Measurements from ENCODE around the gene SUPT3H. TPM values are rescaled to one million over a fixed set of nuclear protein-coding genes. Genes with fewer than 3 reads are reported as not detected.
A peak's percentile ranks its signal among the peaks of the same experiment; 100 is the strongest.

The SUPT3H gene
- total RNA-seq, 1 donor from 2014 or later, result 14.8 TPM

DNA sequence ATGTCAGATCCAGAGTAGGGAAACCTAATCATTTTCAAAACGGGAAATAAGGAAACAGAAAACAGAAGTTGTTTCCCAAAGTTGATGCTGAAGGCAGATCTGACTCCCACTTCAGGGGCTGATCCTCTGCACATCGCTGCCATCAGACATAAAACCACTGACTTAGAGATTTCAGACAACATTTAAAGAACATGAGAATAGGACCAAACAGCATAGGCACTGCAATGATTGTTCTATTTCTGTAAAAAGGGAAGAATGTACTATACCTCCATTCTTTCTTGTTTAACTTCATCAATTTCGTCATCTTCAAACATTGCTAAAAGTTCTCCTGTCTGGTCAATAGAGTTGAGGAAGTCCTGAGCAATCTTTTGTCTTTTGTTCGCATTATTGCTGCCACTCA, 374.3 kb downstream of the SUPT3H start:
- DNase-seq (ENCODE audit: low spot score), result no peak
- Mint-ChIP-seq H3K27me3 (ENCODE audit: low read depth) (no peaks in the 10 kb centered on the region), H3K4me3 (ENCODE audit: low read depth) (no peak overlapping the region), H3K36me3 (ENCODE audit: low read depth) (peaks cover 55% of the 10 kb centered on the region), H3K9me3 (peaks cover 32% of the 10 kb centered on the region), H3K27ac (no peak overlapping the region), H3K4me1 (ENCODE audit: low read depth) (peaks cover 45% of the 10 kb centered on the region)
- intact Hi-C loops (cut with micrococcal nuclease), result loop anchor here (5.0 to 10.0 kb wide), 4 partner anchors 36 to 919 kb away; no protein-coding TSS in a partner anchor

DNA sequence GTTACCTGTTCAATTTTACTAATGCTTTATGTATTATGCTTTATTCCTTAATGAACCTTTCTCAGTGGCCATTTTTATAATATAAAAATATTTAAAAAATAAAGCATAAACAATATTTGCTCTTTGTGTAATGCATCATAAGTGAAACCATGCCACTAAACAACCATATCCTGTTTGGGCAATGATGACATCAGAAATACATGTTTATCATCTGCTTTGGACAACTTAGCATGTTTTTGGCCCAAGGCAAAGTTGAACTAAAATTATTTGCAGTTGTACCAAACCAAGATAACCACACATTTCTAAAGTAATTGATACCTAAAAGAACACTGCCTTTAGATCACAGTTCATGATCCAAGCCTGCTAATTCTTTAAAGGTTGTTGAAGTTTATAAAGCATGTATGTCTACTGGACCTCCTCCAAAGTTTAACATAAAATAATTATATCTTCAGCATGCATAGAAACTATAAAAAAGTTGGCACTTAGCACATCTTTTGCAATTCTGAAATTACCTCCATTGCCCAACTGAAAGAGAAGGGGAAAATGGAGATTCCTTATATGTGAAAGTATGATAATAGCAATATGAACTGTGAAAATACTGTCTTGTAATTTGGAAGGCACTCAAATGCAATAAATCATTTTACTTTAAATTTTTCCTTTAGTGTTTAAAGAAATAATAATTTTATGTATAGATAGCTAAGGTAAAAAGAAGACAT, 375.2 kb downstream of the SUPT3H start:
- Mint-ChIP-seq H3K4me1 (ENCODE audit: low read depth) (peaks cover 43% of the 10 kb centered on the region), H3K27ac (peak overlapping the region; percentile 93), H3K9me3 (peaks cover 23% of the 10 kb centered on the region), H3K36me3 (ENCODE audit: low read depth) (peaks cover 54% of the 10 kb centered on the region), H3K27me3 (ENCODE audit: low read depth) (no peaks in the 10 kb centered on the region), H3K4me3 (ENCODE audit: low read depth) (no peak overlapping the region)
- no peak for DNase-seq (ENCODE audit: low spot score)
- intact Hi-C loops (cut with micrococcal nuclease), result loop anchor here (5.0 to 10.0 kb wide), 4 partner anchors 35 to 920 kb away; no protein-coding TSS in a partner anchor

DNA sequence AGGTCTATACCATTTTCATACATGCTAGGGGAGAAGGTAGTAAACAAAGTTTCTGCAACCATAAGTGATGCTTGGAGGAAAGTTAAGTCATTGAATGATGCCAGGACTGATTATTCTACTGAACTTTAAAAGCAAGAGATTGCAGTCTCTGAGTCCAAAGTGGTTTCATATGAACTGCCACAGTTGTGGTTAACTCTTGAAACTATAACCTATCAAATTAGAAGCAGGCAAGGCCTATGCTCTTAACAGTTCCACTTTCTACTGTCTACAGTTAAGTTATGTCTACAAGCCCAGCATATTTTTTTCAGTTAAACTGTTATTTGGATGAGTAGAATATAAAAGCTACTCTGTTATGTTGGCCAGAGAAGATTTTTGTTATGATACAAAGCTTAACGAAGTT, 376.1 kb downstream of the SUPT3H start:
- intact Hi-C loops (cut with micrococcal nuclease), result loop anchor here (1.0 to 10.0 kb wide), 9 partner anchors 24 to 921 kb away; partner anchors contain the start of gene SUPT3H
- peak overlapping the region; percentile 93 for H3K27ac Mint-ChIP-seq
- H3K27me3 Mint-ChIP-seq (ENCODE audit: low read depth), result no peaks in the 10 kb centered on the region
- peak; percentile 24 for DNase-seq (ENCODE audit: low spot score)
- H3K4me1 Mint-ChIP-seq (ENCODE audit: low read depth), result peaks cover 39% of the 10 kb centered on the region
- peaks cover 45% of the 10 kb centered on the region for H3K36me3 Mint-ChIP-seq (ENCODE audit: low read depth)
- H3K4me3 Mint-ChIP-seq (ENCODE audit: low read depth), result peak overlapping the region; percentile 5
- peaks cover 14% of the 10 kb centered on the region for H3K9me3 Mint-ChIP-seq

DNA sequence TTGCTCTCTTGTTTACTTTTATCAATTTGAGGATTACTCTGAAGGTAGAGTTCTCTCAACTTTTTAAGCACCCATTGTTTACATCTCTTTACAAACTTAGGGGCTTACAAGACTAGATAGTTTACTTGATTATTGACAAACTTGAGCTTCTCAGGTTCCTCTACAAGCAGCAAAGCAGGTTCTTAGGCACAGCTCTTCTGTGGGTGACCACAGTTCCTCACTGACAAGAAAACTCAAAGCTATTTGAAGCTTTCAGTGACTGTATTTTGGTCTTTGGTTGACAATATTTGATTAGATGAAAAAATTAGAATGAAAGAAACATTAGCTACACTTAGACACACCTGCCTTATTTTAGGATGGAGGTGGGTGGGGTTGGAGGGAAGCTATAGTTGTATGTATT, 376.9 kb downstream of the SUPT3H start:
- intact Hi-C loops (cut with micrococcal nuclease), result loop anchor here (1.0 to 10.0 kb wide), 9 partner anchors 24 to 921 kb away; partner anchors contain the start of gene SUPT3H
- no peaks in the 10 kb centered on the region for H3K27me3 Mint-ChIP-seq (ENCODE audit: low read depth)
- peak overlapping the region; percentile 93 for H3K27ac Mint-ChIP-seq
- no peak for DNase-seq (ENCODE audit: low spot score)
- peaks cover 36% of the 10 kb centered on the region for H3K4me1 Mint-ChIP-seq (ENCODE audit: low read depth)
- H3K4me3 Mint-ChIP-seq (ENCODE audit: low read depth), result no peak overlapping the region
- H3K36me3 Mint-ChIP-seq (ENCODE audit: low read depth), result peaks cover 37% of the 10 kb centered on the region
- H3K9me3 Mint-ChIP-seq, result peaks cover 6% of the 10 kb centered on the region

DNA sequence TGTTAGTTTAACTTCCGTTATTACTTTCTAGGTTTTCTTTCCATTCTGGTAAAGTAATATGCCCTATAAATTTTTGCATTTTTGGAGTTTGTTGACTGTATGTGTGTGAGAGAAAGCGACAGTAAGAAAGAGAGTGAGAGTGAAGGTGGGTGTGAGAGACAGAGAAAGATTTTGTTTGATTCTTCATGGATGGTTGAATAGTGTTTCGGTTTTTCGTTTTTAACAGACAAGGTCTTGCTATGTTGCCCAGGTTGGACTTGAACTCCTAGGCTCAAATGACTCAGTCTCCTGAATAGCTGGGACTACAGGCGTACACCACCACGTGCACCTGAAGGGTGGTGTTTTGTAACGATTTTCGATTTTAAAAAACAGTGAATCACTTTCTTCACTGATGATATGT, 378.7 kb downstream of the SUPT3H start:
- Mint-ChIP-seq H3K4me3 (ENCODE audit: low read depth) (no peak overlapping the region), H3K27ac (no peak overlapping the region), H3K4me1 (ENCODE audit: low read depth) (peaks cover 37% of the 10 kb centered on the region), H3K36me3 (ENCODE audit: low read depth) (peaks cover 23% of the 10 kb centered on the region), H3K9me3 (no peaks in the 10 kb centered on the region), H3K27me3 (ENCODE audit: low read depth) (no peaks in the 10 kb centered on the region)
- no peak for DNase-seq (ENCODE audit: low spot score)
- intact Hi-C loops (cut with micrococcal nuclease), result no loop called here

DNA sequence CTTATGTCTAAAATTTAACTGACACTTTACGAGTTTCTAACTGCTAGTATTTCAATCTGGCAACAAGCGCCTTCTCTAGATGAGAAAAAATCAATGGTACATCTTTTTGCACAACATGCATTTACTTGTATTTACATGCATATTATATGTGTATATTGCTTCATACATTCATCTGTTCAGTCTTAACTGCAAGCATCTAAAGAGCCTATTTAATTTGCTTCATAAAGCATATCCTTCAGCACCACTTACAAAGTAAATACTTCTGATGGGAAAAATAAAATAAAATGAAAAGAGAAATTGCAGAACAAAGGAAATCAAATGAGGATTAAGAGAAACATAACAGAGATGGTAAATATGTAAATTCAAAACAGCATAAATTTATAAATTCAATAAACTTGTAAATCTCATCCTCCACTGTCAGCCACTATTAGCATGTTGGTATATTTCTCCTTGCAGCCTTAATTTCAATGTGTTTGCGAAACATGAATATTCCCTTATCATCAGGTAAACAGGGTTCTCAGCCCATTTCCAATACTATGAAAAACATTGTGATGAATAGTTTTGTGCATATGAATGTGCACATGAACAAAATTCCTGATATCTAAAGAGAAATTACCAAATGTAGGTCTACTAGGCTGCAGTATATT, 382.1 kb downstream of the SUPT3H start:
- intact Hi-C loops (cut with micrococcal nuclease), result no loop called here
- DNase-seq (ENCODE audit: low spot score), result no peak
- H3K4me1 Mint-ChIP-seq (ENCODE audit: low read depth), result peaks cover 7% of the 10 kb centered on the region

DNA sequence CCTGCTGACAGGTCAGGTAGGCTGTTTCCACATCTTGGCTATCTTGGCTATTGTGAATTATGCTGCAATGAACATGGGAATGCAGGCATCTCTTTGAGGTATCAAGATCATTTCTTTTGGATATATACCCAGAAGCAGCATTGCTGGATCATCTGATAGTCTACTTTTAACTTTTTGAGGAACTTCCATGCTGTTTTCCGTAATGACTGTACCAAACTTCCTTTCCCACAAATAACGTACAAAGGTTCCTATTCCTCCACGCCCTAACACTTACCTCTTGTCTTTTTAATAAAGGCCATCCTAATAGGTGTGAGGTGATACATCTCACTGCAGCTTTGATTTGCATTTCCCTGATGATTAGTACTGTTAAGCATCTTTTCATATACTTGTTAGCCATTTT, 388.3 kb downstream of the SUPT3H start:
- Mint-ChIP-seq H3K27me3 (ENCODE audit: low read depth) (no peaks in the 10 kb centered on the region), H3K27ac (no peak overlapping the region), H3K4me1 (ENCODE audit: low read depth) (no peaks in the 10 kb centered on the region), H3K36me3 (ENCODE audit: low read depth) (peaks cover 22% of the 10 kb centered on the region), H3K4me3 (ENCODE audit: low read depth) (no peak overlapping the region), H3K9me3 (peaks cover 13% of the 10 kb centered on the region)
- no peak for DNase-seq (ENCODE audit: low spot score)
- intact Hi-C loops (cut with micrococcal nuclease), result no loop called here

More for the DNA sequence above, 382.1 kb downstream of the SUPT3H start:
- H3K36me3 Mint-ChIP-seq (ENCODE audit: low read depth), result peaks cover 11% of the 10 kb centered on the region
- no peak overlapping the region for H3K4me3 Mint-ChIP-seq (ENCODE audit: low read depth)
- H3K9me3 Mint-ChIP-seq, result no peaks in the 10 kb centered on the region
- H3K27ac Mint-ChIP-seq, result no peak overlapping the region
- H3K27me3 Mint-ChIP-seq (ENCODE audit: low read depth), result no peaks in the 10 kb centered on the region

DNA sequence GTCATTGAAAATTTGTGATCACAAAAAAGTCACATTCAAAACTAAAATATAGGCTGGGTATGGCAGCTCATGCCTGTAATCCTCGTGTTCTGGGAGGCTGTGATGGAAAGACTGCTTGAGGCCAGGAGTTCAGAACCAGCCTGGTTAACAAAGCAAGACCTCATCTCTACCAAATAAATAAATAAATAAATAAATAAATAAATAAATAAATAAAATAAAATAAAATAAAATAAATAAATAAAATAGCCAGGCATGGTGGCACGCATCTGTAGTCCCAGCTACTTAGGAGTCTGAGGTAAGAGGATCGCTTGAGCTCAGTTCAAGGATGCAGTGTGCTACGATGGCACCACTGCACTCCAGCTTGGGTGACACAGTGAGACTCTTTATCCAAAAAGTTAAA, 392.7 kb downstream of the SUPT3H start:
- H3K4me3 Mint-ChIP-seq (ENCODE audit: low read depth), result no peak overlapping the region

DNA sequence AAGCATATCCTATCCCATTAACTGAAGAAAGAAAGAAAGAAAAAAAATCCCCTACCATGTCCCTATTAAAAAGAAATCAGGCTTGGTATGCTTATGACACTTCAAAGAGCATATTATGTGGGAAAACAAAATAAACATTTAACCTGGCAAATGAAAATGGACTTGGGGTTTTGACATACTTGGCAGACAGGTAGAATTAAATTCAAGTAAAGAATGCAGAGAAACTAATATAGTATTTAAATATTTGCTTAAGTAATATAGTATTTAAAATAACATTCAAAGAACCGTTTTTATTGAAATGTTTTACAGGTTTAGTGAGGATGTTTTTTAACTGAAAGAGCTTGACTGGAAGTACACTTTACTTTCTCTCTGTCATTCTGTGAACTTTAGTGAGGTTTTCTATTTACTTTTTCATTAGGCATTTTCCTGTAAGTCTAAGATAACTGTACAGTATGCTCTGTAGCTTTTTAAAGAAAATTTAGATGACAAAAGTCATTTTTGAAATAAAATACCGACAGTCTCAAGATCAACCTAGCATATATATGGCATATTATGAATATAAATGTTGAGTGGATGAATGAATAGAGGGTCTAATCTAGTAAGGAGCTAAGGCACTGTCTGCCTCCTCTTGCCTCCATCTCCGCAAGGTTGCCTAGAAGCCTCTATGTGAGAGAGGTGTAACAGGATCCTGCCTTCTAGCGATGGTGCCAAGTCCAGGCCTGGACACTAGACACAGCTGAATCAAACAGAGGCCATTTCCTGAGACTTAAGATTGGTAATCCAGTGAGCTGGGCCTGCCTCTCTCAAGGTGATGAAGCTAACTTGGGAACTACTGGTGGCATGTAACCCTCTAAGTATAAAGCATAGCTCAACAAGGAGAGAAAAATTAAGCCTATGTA, 394.0 kb downstream of the SUPT3H start:
- Mint-ChIP-seq H3K4me3 (ENCODE audit: low read depth) (no peak overlapping the region), H3K36me3 (ENCODE audit: low read depth) (peaks cover 40% of the 10 kb centered on the region), H3K4me1 (ENCODE audit: low read depth) (peaks cover 35% of the 10 kb centered on the region), H3K27ac (no peak overlapping the region), H3K27me3 (ENCODE audit: low read depth) (no peaks in the 10 kb centered on the region), H3K9me3 (peaks cover 6% of the 10 kb centered on the region)
- intact Hi-C loops (cut with micrococcal nuclease), result no loop called here
- no peak for DNase-seq (ENCODE audit: low spot score)

More for the DNA sequence above, 392.7 kb downstream of the SUPT3H start:
- Mint-ChIP-seq H3K27ac (no peak overlapping the region), H3K9me3 (peaks cover 8% of the 10 kb centered on the region), H3K27me3 (ENCODE audit: low read depth) (no peaks in the 10 kb centered on the region), H3K4me1 (ENCODE audit: low read depth) (peaks cover 23% of the 10 kb centered on the region), H3K36me3 (ENCODE audit: low read depth) (peaks cover 34% of the 10 kb centered on the region)
- DNase-seq (ENCODE audit: low spot score), result no peak
- intact Hi-C loops (cut with micrococcal nuclease), result no loop called here

DNA sequence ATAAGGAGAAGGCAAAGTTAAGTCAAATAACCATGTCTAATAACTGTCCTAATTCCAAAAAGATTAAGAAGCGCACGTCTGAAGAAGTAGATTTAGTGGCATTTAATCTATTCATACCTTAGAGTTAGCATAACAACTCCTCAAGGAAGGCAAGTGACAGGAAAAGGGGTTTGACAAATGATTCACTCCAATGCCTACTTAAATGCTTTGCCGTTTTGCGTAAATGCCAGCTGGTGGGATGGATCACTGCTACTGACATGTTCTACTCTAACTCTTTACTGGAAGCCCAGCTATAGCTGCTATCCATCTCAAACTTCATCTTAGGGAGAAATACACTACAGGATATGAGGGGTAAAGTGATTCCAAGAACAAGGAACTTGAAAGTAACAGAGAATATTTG, 396.9 kb downstream of the SUPT3H start:
- H3K9me3 Mint-ChIP-seq, result peaks cover 5% of the 10 kb centered on the region
- H3K4me1 Mint-ChIP-seq (ENCODE audit: low read depth), result peaks cover 50% of the 10 kb centered on the region
- no peak for DNase-seq (ENCODE audit: low spot score)
- H3K36me3 Mint-ChIP-seq (ENCODE audit: low read depth), result peaks cover 32% of the 10 kb centered on the region
- no peak overlapping the region for H3K27ac Mint-ChIP-seq
- H3K27me3 Mint-ChIP-seq (ENCODE audit: low read depth), result no peaks in the 10 kb centered on the region
- intact Hi-C loops (cut with micrococcal nuclease), result no loop called here
- H3K4me3 Mint-ChIP-seq (ENCODE audit: low read depth), result no peak overlapping the region

DNA sequence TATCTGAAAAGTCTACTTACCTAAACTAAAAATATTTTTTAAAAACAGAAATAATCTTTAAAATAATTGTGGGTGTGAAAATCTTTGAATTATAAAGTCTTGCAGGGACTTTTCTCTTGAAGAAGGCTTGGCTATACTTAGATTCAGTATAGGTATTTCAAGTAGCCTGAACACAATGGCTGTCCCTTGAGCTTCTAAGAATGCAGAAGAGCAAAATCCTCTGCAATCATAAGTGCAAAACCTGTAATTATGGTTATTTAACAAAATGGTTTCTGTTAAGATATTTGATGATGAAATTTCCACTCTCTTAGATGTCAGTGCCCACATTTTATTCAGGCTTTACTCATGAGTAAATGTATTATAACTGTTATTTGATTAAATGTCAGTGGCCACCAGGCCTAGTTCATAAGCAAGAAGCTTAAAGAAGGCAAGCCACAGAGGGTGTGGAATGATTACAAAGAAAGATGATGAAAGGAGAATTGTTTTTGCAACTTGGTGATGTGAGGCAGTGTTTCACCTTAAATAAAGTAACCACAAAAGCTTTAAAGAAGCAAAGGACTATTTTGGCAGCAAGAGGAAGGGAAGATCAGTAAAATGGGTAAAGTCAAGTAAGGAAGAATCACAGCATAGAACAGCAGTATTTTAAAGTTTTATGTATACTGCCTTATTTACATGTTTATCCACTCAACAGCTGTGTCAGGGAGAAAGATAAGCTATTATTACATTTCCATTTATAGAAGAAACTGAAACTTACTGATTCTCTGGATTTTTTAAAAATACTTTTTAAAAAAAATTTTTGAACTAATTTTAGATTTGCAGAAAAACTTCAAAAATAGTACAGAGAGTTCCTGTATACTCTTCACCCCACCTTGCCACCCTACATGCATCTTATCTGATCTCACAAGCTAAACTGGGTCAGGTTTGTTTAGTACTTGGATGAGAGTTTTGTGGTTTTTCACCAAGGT, 400.8 kb downstream of the SUPT3H start:
- Mint-ChIP-seq H3K27ac (peak overlapping the region; percentile 84), H3K9me3 (peaks cover 23% of the 10 kb centered on the region), H3K4me3 (ENCODE audit: low read depth) (no peak overlapping the region), H3K4me1 (ENCODE audit: low read depth) (peaks cover 44% of the 10 kb centered on the region), H3K27me3 (ENCODE audit: low read depth) (no peaks in the 10 kb centered on the region), H3K36me3 (ENCODE audit: low read depth) (peaks cover 51% of the 10 kb centered on the region)
- no peak for DNase-seq (ENCODE audit: low spot score)
- intact Hi-C loops (cut with micrococcal nuclease), result loop anchor here (1.0 to 2.0 kb wide), 3 partner anchors 24 to 78 kb away; no protein-coding TSS in a partner anchor
